Activated CD8-positive, alpha-beta memory T cell treated with anti-CD3 and anti-CD28 coated beads for 4 hours (primary cell): ENCODE data around the gene OOSP4B.
"Not testable (repeated sequence)": the region's sequence is repeated elsewhere in the genome, so short reads cannot be mapped to it uniquely, and the experiment has no call there.

Source experiments
- DNase-seq, 2 donors: peaks; one replicate each; pipeline ENCODE4 v3.0.0-alpha.2; 2020; ENCODE audit warnings: low read depth in 2 of 2

Gene OOSP4B

DNA sequence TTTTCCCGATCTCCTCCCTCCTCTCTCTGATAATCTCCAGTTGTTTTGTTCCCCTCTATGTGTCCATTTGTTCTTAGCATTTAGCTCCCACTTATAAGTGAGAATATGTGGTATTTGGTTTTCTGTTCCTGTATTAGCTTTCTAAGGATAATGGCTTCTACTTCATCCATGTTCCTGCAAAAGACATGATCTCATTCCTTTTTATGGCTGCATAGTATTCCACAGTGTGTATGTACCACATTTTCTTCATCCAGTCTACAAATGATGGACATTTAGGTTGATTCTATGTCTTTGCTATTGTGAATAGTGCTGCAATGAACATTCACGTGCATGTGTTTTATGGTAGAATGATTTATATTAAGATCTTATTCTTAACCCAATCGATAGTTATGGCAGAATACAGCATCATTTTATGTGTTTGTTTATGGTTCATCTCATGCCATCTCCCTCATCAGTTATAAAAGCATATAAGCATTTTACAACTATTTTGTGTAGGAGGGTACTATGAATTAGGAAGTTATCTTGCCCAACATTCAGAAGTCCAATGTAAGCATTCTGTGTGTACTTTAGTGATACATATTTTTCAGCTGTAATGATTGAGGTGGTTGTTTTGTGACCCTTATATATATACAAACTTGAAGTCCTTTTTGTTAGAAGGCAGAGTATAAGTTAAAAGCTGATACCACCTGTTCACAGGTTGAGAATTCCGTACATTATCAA lies 42.7 kb downstream of the OOSP4B start:
- DNase-seq: no peak

DNA sequence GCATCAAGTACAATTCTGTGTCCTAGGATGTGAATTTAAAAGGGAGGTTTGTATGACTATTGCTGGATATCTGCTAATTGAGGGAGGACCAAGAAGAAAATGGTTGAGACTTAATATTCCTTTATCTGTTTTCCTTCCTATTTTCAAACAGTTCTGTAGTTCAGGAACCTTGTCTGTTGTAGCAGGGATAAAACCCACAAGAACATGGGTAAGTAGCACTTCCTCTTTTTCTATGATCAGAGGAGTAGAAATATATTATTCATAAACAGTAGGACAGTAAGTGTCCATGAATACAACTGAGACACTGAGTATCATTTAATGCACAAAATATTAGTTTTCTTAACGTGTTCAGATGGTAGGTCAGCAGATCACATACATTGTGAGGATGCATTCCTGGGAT lies 47.1 kb downstream of the OOSP4B start:
- no peak for DNase-seq

DNA sequence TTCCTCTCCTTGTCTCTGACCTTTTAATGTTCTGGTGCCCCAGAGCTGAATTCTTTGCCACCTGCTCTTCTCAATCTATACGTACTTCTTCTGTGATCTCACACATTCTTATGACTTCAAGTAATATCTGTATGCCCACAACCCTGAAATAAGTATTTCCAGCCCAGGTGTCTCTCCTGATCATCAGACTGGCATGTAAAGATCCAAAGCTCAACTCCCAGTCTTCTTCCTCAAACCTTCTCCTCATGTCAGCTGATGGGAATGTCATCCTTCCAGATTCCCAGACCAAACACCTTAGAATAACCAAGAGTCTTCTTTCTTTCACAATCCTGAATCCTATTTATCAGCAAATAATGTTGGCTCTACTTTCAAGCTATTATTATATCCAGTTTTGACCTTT lies 48.8 kb downstream of the OOSP4B start:
- DNase-seq: no peak

DNA sequence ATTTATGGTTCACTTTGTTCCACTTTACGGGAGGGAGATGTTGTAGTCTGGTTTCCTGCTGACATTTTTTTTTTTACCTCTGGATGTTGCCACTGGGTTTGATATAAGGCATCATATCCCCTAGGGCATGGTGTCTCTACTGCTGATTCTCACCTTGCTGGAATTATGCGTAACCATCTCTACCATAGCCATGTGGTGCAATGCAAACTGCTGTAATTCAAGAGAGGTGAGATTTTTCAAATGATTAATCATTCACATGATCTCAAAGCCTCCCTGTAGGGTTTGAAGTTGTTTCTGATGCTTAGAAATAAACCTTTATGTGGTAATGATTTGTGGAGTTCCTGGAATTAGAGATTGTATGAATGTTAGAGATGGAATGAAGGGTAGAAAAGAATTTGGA lies 52.5 kb downstream of the OOSP4B start:
- DNase-seq: no peak

DNA sequence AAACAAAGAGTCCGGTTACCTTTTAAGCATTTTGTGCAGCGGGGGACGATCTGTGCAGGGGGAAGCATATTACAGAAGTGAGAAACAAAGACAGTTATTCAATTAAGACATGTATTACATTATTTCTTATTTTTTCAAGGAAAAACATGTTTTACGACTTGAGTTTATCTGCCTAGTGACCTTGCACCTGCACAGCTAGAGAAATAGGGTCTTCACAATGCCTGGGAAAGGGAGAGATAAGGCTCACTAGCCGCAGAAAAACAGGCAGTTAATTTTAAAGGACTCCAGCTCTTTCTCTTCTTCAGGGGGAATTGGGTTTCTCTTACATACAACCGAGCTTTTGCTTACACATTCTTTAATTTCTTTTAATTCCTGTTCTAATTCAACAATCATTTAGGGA lies 54.7 kb downstream of the OOSP4B start:
- DNase-seq: not testable (repeated sequence)

DNA sequence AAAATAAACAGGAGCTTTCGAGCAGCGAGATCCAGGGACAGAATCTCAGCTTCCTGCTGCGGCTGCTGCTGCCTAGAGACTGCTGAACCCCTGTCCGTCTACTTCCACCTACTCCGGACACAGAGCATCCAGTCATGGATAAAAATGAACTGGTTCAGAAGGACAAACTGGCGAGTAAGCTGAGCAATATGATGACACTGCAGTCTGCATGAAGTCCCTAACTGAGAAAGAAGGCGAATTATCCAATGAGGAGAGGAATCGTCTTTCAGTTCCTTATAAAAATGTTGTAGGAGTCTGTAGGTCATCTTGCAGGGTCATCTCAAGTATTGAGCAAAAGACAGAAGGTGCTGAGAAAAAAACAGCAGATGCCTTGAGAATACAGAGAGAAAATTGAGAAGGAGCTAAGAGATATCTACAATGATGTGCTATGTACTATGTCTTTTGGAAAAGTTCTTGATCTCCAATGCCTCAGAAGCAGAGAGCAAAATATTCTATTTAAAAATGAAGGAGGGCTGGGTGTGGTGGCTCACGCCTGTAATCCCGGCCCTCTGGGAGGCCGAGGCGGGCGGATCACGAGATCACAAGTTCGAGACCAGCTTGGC lies 60.3 kb downstream of the OOSP4B start:
- no peak for DNase-seq

DNA sequence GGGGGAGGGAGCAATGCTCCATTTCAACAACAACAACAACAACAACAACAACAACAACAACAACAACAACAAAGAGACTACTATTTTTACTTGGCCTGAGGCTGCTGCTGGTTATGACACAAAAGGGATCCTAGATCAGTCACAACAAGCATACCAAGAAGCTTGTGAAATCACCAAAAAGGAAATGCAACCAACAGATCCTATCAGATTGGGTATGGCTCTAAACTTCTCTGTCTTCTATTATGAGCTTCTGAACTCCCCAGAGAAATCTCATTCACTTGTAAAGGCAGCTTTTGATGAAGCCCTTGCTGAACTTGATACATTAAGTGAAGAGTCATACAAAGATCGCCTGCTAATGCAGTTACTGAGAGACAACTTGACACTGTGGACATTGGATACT lies 61.0 kb downstream of the OOSP4B start:
- DNase-seq: no peak

DNA sequence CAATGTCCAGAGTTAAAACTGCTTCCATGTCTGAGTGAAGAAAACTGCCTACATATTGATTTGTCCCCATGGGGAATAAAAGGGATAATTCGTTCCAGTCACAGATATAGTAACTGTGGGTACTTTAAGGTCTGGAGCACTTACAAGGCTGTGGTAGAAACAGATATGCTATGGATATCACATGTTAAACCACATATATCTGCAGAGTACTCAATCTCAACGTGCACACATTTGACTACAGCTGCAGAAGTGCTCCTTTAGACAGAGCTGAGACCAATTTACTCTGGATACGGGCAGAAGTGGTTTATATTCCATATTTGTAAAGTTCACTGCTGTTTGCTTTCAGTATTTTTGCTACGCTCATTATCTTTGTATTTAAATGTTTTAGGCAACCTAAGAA lies 61.8 kb downstream of the OOSP4B start:
- DNase-seq: no peak

DNA sequence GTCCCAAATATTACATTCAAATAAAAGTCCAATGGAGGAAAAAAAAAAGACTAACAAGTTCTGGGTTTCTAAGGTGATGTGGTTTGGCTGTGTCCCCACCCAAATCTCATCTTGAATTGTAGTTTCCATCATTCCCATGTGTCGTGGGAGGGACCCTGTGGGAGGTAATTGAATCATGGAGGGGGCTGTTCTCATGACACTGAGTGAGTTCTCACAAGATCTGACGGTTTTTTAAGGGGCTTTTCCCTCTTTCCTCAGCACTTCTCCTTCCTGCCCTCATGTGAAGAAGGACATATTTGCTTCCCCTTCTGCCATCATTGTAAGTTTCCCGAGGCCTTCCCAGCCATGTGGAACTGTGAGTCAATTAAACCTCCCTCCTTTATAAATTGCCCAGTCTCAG lies 63.6 kb downstream of the OOSP4B start:
- DNase-seq: no peak
